ENCODE results near the gene CYB5B. TPM values are rescaled to one million over a fixed set of nuclear protein-coding genes. Genes with fewer than 3 reads are reported as not detected.
A peak's percentile ranks its signal among the peaks of the same experiment; 100 is the strongest.

Gene CYB5B
- polyA plus RNA-seq, 1 of the 3 experiments (the other 2 are of a cell fraction), result 64.4 TPM

DNA sequence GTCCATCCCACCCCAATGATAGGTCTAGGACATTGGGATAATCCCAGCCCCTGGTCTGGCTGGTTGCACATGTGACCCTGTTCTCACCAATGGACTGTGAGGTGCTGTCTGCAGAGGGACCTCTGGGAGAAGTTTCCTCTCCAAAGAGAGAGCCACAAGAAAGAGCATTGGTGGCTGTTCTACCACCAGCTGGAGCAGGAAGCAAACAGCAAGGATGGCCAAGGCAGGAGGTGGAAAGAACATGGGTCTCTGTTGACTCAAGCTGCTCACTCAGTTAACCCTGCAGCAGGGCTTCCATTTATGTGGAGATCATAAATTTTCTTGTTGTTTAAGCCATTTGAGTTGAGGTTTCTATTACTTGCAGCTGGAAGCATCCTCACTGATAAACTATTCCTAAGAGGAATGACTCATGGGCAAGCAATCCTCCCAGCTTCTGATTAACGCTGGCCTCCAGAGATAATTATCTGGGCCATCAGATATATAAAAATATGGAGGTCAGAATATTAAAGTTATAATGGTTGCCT is 52.6 kb downstream of the CYB5B start:
- no peak for DNase-seq
- peak overlapping the region; percentile 53 to 77; a peak in 3 of 4 replicates for H3K27ac ChIP-seq (ENCODE audit: low read depth in 2 of 2, low read length in 1 of 2)
- WGBS (ENCODE audit: low lambda C conversion rate), result 0% methylated on average over 1 of the region's 1 CpG
- POLR2A ChIA-PET, result no interaction called here
- CTCF ChIA-PET, result interaction anchor here (1.1 to 1.2 kb wide), 2 partner anchors 18 to 24 kb away, joined by 3 read pairs; no protein-coding TSS in a partner anchor
- no peak overlapping the region for H2AFZ ChIP-seq (ENCODE audit: low read depth)
- TF ChIP-seq FOSL2 (IDR thresholded peaks at IDR 0.05; ENCODE audit: borderline replicate concordance, low read depth), result peak; percentile 93
- peak; percentile 65; the same call in 1 of the 2 replicates for TF ChIP-seq YY1 (IDR thresholded peaks at IDR 0.05; ENCODE audit: low read depth)
- TF ChIP-seq, protein P1, sequence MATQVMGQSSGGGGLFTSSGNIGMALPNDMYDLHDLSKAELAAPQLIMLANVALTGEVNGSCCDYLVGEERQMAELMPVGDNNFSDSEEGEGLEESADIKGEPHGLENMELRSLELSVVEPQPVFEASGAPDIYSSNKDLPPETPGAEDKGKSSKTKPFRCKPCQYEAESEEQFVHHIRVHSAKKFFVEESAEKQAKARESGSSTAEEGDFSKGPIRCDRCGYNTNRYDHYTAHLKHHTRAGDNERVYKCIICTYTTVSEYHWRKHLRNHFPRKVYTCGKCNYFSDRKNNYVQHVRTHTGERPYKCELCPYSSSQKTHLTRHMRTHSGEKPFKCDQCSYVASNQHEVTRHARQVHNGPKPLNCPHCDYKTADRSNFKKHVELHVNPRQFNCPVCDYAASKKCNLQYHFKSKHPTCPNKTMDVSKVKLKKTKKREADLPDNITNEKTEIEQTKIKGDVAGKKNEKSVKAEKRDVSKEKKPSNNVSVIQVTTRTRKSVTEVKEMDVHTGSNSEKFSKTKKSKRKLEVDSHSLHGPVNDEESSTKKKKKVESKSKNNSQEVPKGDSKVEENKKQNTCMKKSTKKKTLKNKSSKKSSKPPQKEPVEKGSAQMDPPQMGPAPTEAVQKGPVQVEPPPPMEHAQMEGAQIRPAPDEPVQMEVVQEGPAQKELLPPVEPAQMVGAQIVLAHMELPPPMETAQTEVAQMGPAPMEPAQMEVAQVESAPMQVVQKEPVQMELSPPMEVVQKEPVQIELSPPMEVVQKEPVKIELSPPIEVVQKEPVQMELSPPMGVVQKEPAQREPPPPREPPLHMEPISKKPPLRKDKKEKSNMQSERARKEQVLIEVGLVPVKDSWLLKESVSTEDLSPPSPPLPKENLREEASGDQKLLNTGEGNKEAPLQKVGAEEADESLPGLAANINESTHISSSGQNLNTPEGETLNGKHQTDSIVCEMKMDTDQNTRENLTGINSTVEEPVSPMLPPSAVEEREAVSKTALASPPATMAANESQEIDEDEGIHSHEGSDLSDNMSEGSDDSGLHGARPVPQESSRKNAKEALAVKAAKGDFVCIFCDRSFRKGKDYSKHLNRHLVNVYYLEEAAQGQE (IDR thresholded peaks at IDR 0.05; ENCODE audit: low read depth, low read length), result 0 out of 2 replicates have a peak, but pooled peaks have one; percentile 38
- no peak for TF ChIP-seq FOXJ3 (CRISPR knock-in tag; IDR thresholded peaks at IDR 0.05)
- peak; percentile 81; the same call in 1 of the 2 replicates for TF ChIP-seq RXRA (IDR thresholded peaks at IDR 0.05; ENCODE audit: borderline replicate concordance, low read depth)
- peak; percentile 62; the same call in 1 of the 2 replicates for TF ChIP-seq NFIC (IDR thresholded peaks at IDR 0.05; ENCODE audit: borderline replicate concordance)
- TF ChIP-seq, protein P2, sequence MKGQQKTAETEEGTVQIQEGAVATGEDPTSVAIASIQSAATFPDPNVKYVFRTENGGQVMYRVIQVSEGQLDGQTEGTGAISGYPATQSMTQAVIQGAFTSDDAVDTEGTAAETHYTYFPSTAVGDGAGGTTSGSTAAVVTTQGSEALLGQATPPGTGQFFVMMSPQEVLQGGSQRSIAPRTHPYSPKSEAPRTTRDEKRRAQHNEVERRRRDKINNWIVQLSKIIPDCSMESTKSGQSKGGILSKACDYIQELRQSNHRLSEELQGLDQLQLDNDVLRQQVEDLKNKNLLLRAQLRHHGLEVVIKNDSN (IDR thresholded peaks at IDR 0.05; ENCODE audit: borderline replicate concordance, low read depth), result peak; percentile 48; the same call in 1 of the 2 replicates
- TF ChIP-seq RCOR1 (IDR thresholded peaks at IDR 0.05; ENCODE audit: low read length), result no peak
- TF ChIP-seq FOXM1 (IDR thresholded peaks at IDR 0.05; ENCODE audit: low read depth), result peak; percentile 52; the same call in 1 of the 2 replicates
- peak; percentile 14 to 88; a peak in 2 of 4 replicates for TF ChIP-seq EP300 (IDR thresholded peaks at IDR 0.05; ENCODE audit: borderline replicate concordance in 1 of 2, low read depth in 1 of 2, low read length in 1 of 2)
- peak; percentile 81; the same call in 1 of the 2 replicates for TF ChIP-seq POLR2AphosphoS5 (IDR thresholded peaks at IDR 0.05; ENCODE audit: low read depth, low read length)
- TF ChIP-seq TAF1 (IDR thresholded peaks at IDR 0.05; ENCODE audit: borderline replicate concordance, low read depth, low read length), result no peak
- no peak for TF ChIP-seq GATA2 (CRISPR knock-in tag; IDR thresholded peaks at IDR 0.05)
- TF ChIP-seq JUND (IDR thresholded peaks at IDR 0.05), result peak; percentile 99
- TF ChIP-seq, protein P3, sequence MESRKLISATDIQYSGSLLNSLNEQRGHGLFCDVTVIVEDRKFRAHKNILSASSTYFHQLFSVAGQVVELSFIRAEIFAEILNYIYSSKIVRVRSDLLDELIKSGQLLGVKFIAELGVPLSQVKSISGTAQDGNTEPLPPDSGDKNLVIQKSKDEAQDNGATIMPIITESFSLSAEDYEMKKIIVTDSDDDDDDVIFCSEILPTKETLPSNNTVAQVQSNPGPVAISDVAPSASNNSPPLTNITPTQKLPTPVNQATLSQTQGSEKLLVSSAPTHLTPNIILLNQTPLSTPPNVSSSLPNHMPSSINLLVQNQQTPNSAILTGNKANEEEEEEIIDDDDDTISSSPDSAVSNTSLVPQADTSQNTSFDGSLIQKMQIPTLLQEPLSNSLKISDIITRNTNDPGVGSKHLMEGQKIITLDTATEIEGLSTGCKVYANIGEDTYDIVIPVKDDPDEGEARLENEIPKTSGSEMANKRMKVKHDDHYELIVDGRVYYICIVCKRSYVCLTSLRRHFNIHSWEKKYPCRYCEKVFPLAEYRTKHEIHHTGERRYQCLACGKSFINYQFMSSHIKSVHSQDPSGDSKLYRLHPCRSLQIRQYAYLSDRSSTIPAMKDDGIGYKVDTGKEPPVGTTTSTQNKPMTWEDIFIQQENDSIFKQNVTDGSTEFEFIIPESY (IDR thresholded peaks at IDR 0.05; ENCODE audit: borderline replicate concordance, low read depth), result 0 out of 2 replicates have a peak, but pooled peaks have one; percentile 23
- TF ChIP-seq MXI1 (IDR thresholded peaks at IDR 0.05; ENCODE audit: low read depth, low read length), result no peak
- TF ChIP-seq, protein P4, sequence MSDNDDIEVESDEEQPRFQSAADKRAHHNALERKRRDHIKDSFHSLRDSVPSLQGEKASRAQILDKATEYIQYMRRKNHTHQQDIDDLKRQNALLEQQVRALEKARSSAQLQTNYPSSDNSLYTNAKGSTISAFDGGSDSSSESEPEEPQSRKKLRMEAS (IDR thresholded peaks at IDR 0.05; ENCODE audit: low read depth), result peak; percentile 55; the same call in 1 of the 2 replicates
- TF ChIP-seq, protein P5, sequence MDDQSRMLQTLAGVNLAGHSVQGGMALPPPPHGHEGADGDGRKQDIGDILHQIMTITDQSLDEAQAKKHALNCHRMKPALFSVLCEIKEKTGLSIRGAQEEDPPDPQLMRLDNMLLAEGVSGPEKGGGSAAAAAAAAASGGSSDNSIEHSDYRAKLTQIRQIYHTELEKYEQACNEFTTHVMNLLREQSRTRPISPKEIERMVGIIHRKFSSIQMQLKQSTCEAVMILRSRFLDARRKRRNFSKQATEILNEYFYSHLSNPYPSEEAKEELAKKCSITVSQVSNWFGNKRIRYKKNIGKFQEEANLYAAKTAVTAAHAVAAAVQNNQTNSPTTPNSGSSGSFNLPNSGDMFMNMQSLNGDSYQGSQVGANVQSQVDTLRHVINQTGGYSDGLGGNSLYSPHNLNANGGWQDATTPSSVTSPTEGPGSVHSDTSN (IDR thresholded peaks at IDR 0.05), result peak; percentile 88
- peak; percentile 96 for TF ChIP-seq TCF12 (IDR thresholded peaks at IDR 0.05)
- TF ChIP-seq SIN3A (IDR thresholded peaks at IDR 0.05; ENCODE audit: borderline replicate concordance, low read depth, low read length), result no peak
- peak; percentile 95 for TF ChIP-seq TEAD4 (IDR thresholded peaks at IDR 0.05; ENCODE audit: borderline replicate concordance, insufficient read depth)
- no peak overlapping the region for H3K4me3 ChIP-seq (ENCODE audit: low read depth in 2 of 2, low read length in 1 of 2)
- H3K9me3 ChIP-seq, result no peaks in the 10 kb centered on the region
- H3F3A ChIP-seq (replicated peaks; ENCODE audit: insufficient read depth), result peaks cover 25% of the 10 kb centered on the region
- H3K4me2 ChIP-seq, result peak overlapping the region; percentile 20; the same call in 1 of the 2 replicates
- no peaks in the 10 kb centered on the region for H3K9me2 ChIP-seq
- no peaks in the 10 kb centered on the region for H3K79me2 ChIP-seq (ENCODE audit: insufficient read depth)
- no peaks in the 10 kb centered on the region for H4K20me1 ChIP-seq (ENCODE audit: insufficient read depth)
- H3K4me1 ChIP-seq (ENCODE audit: control insufficient read depth in 1 of 2, insufficient read depth in 2 of 2, low read depth in 1 of 2, low read length in 1 of 2), result peaks cover 1 to 5% of the 10 kb centered on the region in 2 experiments; a peak in 2 of 4 replicates
- H3K9ac ChIP-seq, result no peak overlapping the region
- H3K27me3 ChIP-seq (ENCODE audit: insufficient read depth), result no peaks in the 10 kb centered on the region
- no peaks in the 10 kb centered on the region for H3K36me3 ChIP-seq (replicated peaks in 1 of 2; ENCODE audit: control insufficient read depth in 1 of 2, insufficient read depth in 2 of 2, low read length in 1 of 2)

Measured in SK-N-SH (cell line).